H1 (cell line): ENCODE measurements around the gene SMAD6. TPM values are rescaled to one million over a fixed set of nuclear protein-coding genes. Genes with fewer than 3 reads are reported as not detected.

ENCODE experiments used
- CTCF ChIA-PET: fragments of 300-600 bp; sonication (Branson Sonifier 250); formaldehyde crosslinking; loops from one replicate; lab custom pipeline; 2021; ENCODE audit not compliant: partially characterized antibody; lab: Charles Lee
- POLR2A ChIA-PET: fragments of 300-600 bp; sonication (Branson Sonifier 250); formaldehyde crosslinking; loops from one replicate; lab custom pipeline; 2021; ENCODE audit warnings: inconsistent platforms; ENCODE audit not compliant: partially characterized antibody; lab: Charles Lee
- DNase-seq, 2 experiments: peaks; one replicate each; pipeline versions ENCODE4 v3.0.0 to v3.0.0-alpha.2; 2010 to 2022; ENCODE audit warnings: low spot score in 2 of 2, low read depth in 1 of 2, mixed read lengths in 1 of 2
- FAIRE-seq: peaks from 2 replicates; lab custom pipeline; 2011; peaks lifted over from hg19 to GRCh38; lab: Jason Lieb, UNC
- H2AFZ ChIP-seq: 2 replicates; pipeline ENCODE4 v1.8.1; 2012; ENCODE audit warnings: low read length, inconsistent platforms
- H2AK5ac ChIP-seq: 2 replicates; pipeline ENCODE4 v1.6.1; 2013; ENCODE audit warnings: low read depth, low read length
- H2BK120ac ChIP-seq: replicated peaks from 2 replicates; pipeline ENCODE3; 2013; ENCODE audit warnings: low read depth, low read length, inconsistent platforms
- H2BK12ac ChIP-seq: 2 replicates; pipeline ENCODE4 v1.6.1; 2013; ENCODE audit warnings: low read depth, low read length
- H2BK15ac ChIP-seq: 2 replicates; pipeline ENCODE4 v1.6.1; 2013; ENCODE audit warnings: low read length
- H2BK20ac ChIP-seq: 2 replicates; pipeline ENCODE4 v1.6.1; 2013; ENCODE audit warnings: low read length
- H2BK5ac ChIP-seq: 2 replicates; pipeline ENCODE4 v1.6.1; 2013; ENCODE audit warnings: low read depth, low read length
- H3K14ac ChIP-seq: 2 replicates; pipeline ENCODE4 v1.6.1; 2013; ENCODE audit warnings: inconsistent platforms; ENCODE audit not compliant: insufficient read length
- H3K18ac ChIP-seq: 2 replicates; pipeline ENCODE4 v1.6.1; 2013; ENCODE audit warnings: low read length; ENCODE audit errors: extremely low read depth
- H3K23ac ChIP-seq: 2 replicates; pipeline ENCODE4 v1.6.1; 2013; ENCODE audit warnings: inconsistent platforms; ENCODE audit not compliant: insufficient read length
- H3K23me2 ChIP-seq: 2 replicates; pipeline ENCODE4 v1.6.1; 2013; ENCODE audit warnings: low read depth, low read length
- H3K27ac ChIP-seq: 2 replicates; pipeline ENCODE4 v1.6.1; 2011; ENCODE audit warnings: low read depth, low read length, inconsistent platforms
- H3K27me3 ChIP-seq, 4 experiments: replicated peaks in 1 of 4; 1 replicate in 1 of 4; 2 replicates in 3 of 4; pipeline versions ENCODE4 v1.6.1 to v1.8.1; 2011 to 2013; ENCODE audit warnings: low read length in 3 of 4, mild to moderate bottlenecking in 3 of 4, inconsistent platforms in 2 of 4, mixed read lengths in 2 of 4, moderate library complexity in 1 of 4; ENCODE audit not compliant: control insufficient read depth in 3 of 4, insufficient read depth in 3 of 4; ENCODE audit errors: extremely low read depth in 1 of 4
- H3K36me3 ChIP-seq, 4 experiments: 2 replicates each; pipeline versions ENCODE4 v1.6.1 to v1.8.1; 2011 to 2013; ENCODE audit warnings: mild to moderate bottlenecking in 4 of 4, low read length in 3 of 4, moderate library complexity in 2 of 4, control low read depth in 1 of 4, inconsistent platforms in 1 of 4; ENCODE audit not compliant: insufficient read depth in 4 of 4, control insufficient read depth in 2 of 4
- H3K4ac ChIP-seq: replicated peaks from 2 replicates; pipeline ENCODE3; 2013; ENCODE audit warnings: low read length, low read depth, mixed read lengths, inconsistent platforms; ENCODE audit not compliant: insufficient read length
- H3K4me1 ChIP-seq, 4 experiments: replicated peaks in 1 of 4; 1 replicate in 1 of 4; 2 replicates in 3 of 4; pipeline versions ENCODE4 v1.6.1 to v1.8.1; 2011 to 2013; ENCODE audit warnings: low read length in 3 of 4, inconsistent platforms in 2 of 4, mixed read lengths in 1 of 4; ENCODE audit not compliant: insufficient read depth in 4 of 4, control insufficient read depth in 3 of 4
- H3K4me2 ChIP-seq, 2 experiments: 2 replicates each; pipeline versions ENCODE4 v1.6.1 to v1.8.1; 2011 to 2013; ENCODE audit warnings: low read depth in 2 of 2, low read length in 2 of 2, control low read depth in 1 of 2, inconsistent platforms in 1 of 2, mild to moderate bottlenecking in 1 of 2; ENCODE audit not compliant: insufficient read depth in 1 of 2
- H3K4me3 ChIP-seq, 4 experiments: fragments of 200-600, 300-600 bp in 1 of 4; sonication (generic), shearing (Covaris generic), sonication (Bioruptor Twin) in 1 of 4; 2 replicates each; pipeline versions ENCODE4 v1.5.1 to v1.8.1; 2011 to 2016; ENCODE audit warnings: low read length in 4 of 4, low read depth in 3 of 4, control low read depth in 2 of 4, inconsistent platforms in 2 of 4, mild to moderate bottlenecking in 2 of 4, mixed read lengths in 1 of 4, moderate library complexity in 1 of 4; ENCODE audit not compliant: insufficient read depth in 2 of 4; ENCODE audit errors: extremely low read depth in 1 of 4
- H3K56ac ChIP-seq: replicated peaks from 2 replicates; pipeline ENCODE3; 2013; ENCODE audit warnings: low read depth, mild to moderate bottlenecking, mixed read lengths, low read length, inconsistent platforms; ENCODE audit not compliant: insufficient read length
- H3K79me1 ChIP-seq: 2 replicates; pipeline ENCODE4 v1.6.1; 2013; ENCODE audit warnings: low read depth, low read length, control low read depth
- H3K79me2 ChIP-seq, 2 experiments: 2 replicates each; pipeline versions ENCODE4 v1.6.1 to v1.8.1; 2012 to 2013; ENCODE audit warnings: low read length in 2 of 2, mild to moderate bottlenecking in 2 of 2, inconsistent platforms in 1 of 2; ENCODE audit not compliant: insufficient read depth in 2 of 2, control insufficient read depth in 1 of 2
- H3K9ac ChIP-seq, 4 experiments: replicated peaks in 1 of 4; 1 replicate in 1 of 4; 2 replicates in 3 of 4; pipeline versions ENCODE4 v1.6.1 to v1.8.1; 2011 to 2013; ENCODE audit warnings: low read depth in 3 of 4, low read length in 3 of 4, control low read depth in 2 of 4, mild to moderate bottlenecking in 2 of 4, moderate library complexity in 2 of 4, inconsistent platforms in 1 of 4; ENCODE audit errors: extremely low read depth in 1 of 4
- H3K9me3 ChIP-seq, 2 experiments: 2 replicates each; pipeline versions ENCODE4 v1.6.1 to v1.8.1; 2012 to 2013; ENCODE audit warnings: mild to moderate bottlenecking in 2 of 2, moderate library complexity in 2 of 2, control low read depth in 1 of 2, inconsistent platforms in 1 of 2, low read depth in 1 of 2, low read length in 1 of 2, mixed read lengths in 1 of 2; ENCODE audit not compliant: insufficient read depth in 2 of 2
- H4K20me1 ChIP-seq, 2 experiments: replicated peaks in 1 of 2; 2 replicates each; pipeline versions ENCODE3 to v1.8.1; 2011 to 2013; ENCODE audit warnings: inconsistent platforms in 2 of 2, low read length in 2 of 2, mild to moderate bottlenecking in 1 of 2; ENCODE audit not compliant: insufficient read depth in 2 of 2, control insufficient read depth in 1 of 2
- H4K5ac ChIP-seq: 2 replicates; pipeline ENCODE4 v1.6.1; 2013; ENCODE audit warnings: low read length, low read depth, mixed read lengths, inconsistent platforms; ENCODE audit not compliant: insufficient read length
- H4K8ac ChIP-seq: 2 replicates; pipeline ENCODE4 v1.8.0; 2013; ENCODE audit warnings: mild to moderate bottlenecking, moderate library complexity, low read length, inconsistent platforms; ENCODE audit not compliant: insufficient read depth; ENCODE audit errors: extremely low read depth
- H4K91ac ChIP-seq: replicated peaks from 2 replicates; pipeline ENCODE3; 2013; ENCODE audit warnings: low read length, mixed read lengths, inconsistent platforms; ENCODE audit not compliant: insufficient read length
- BACH1 ChIP-seq: IDR thresholded peaks from 2 replicates; pipeline ENCODE4 v1.6.1; 2012; ENCODE audit warnings: low read length, improper control_type of control experiment
- CTBP2 ChIP-seq: IDR thresholded peaks from 2 replicates; pipeline ENCODE4 v1.7.0; 2011; ENCODE audit warnings: borderline replicate concordance, mild to moderate bottlenecking, moderate library complexity, mixed read lengths, low read length; ENCODE audit not compliant: insufficient read depth, insufficient read length
- GABPA ChIP-seq: IDR thresholded peaks from 2 replicates; pipeline ENCODE4 v1.6.1; 2011; ENCODE audit warnings: mild to moderate bottlenecking, low read length, moderate library complexity, borderline replicate concordance; ENCODE audit not compliant: insufficient read depth
- JUND ChIP-seq: IDR thresholded peaks from 2 replicates; pipeline ENCODE4 v1.6.1; 2011; ENCODE audit warnings: mild to moderate bottlenecking, improper control_type of control experiment, low read length
- KDM1A ChIP-seq: fragments of 200-600, 300-600 bp; sonication (generic); IDR thresholded peaks from 2 replicates; pipeline ENCODE4 v1.7.1; 2016; ENCODE audit warnings: mild to moderate bottlenecking, low read length, borderline replicate concordance
- KDM4A ChIP-seq: IDR thresholded peaks from one replicate; pipeline ENCODE4 v1.7.1; 2012; ENCODE audit warnings: low read depth, mild to moderate bottlenecking, moderate library complexity, low read length, inconsistent platforms; ENCODE audit not compliant: severe bottlenecking
- PHF8 ChIP-seq: fragments of 200-600 bp; sonication (generic); conservative IDR thresholded peaks from 2 replicates; pipeline ENCODE4 v1.7.1; 2012; ENCODE audit warnings: low read depth, mild to moderate bottlenecking, inconsistent platforms, low read length, moderate library complexity
- POLR2A ChIP-seq, 2 experiments: IDR thresholded peaks; 1 replicate in 1 of 2; 2 replicates in 1 of 2; pipeline ENCODE4 v1.6.1; 2011; ENCODE audit warnings: low read depth in 2 of 2, low read length in 2 of 2, mild to moderate bottlenecking in 2 of 2; ENCODE audit errors: control extremely low read depth in 1 of 2
- RNF2 ChIP-seq: fragments of 200-900, 300-1000 bp; sonication (generic); IDR thresholded peaks from 2 replicates; pipeline ENCODE4 v1.7.1; 2016; ENCODE audit warnings: borderline replicate concordance, low read depth, mild to moderate bottlenecking, antibody characterized with exemption, low read length; ENCODE audit not compliant: poor library complexity, severe bottlenecking; ENCODE audit errors: missing control alignments
- SP4 ChIP-seq: IDR thresholded peaks from 2 replicates; pipeline ENCODE4 v1.6.1; 2012; ENCODE audit warnings: low read length, inconsistent platforms
- SRF ChIP-seq: IDR thresholded peaks from 2 replicates; pipeline ENCODE4 v1.6.1; 2011; ENCODE audit warnings: mild to moderate bottlenecking, low read depth, low read length, moderate library complexity
- SUZ12 ChIP-seq: fragments of 200-600 bp; sonication (generic); IDR thresholded peaks from 2 replicates; pipeline ENCODE4 v1.6.1; 2012; ENCODE audit warnings: mild to moderate bottlenecking, inconsistent platforms, low read length, moderate library complexity, mixed read lengths
- TEAD4 ChIP-seq: IDR thresholded peaks from 2 replicates; pipeline ENCODE4 v1.6.1; 2012; ENCODE audit warnings: low read depth, low read length, inconsistent platforms, mixed read lengths
- WGBS, 2 experiments: shearing (Covaris generic) in 1 of 2; methylation state at CpG; one replicate each; pipeline versions ENCODE4 v1.1.6 to v1.1.7; 2013 to 2015; ENCODE audit warnings: low lambda C conversion rate in 2 of 2, mixed read lengths in 2 of 2, inconsistent platforms in 1 of 2, low coverage in 1 of 2, missing lambda C conversion rate in 1 of 2; ENCODE audit not compliant: insufficient replicate concordance in 2 of 2, insufficient coverage in 1 of 2, insufficient read length in 1 of 2; ENCODE audit errors: extremely low coverage in 1 of 2, missing lambda C conversion rate in 1 of 2; 5-methylcytosine and 5-hydroxymethylcytosine counted together
- polyA plus RNA-seq, 7 experiments: library from polyadenylated mRNA; depleted of rRNA in 3 of 7; stranded (reverse) in 5 of 7; unstranded in 2 of 7; fragments of >200 nt in 5 of 7; fragments of 200-250 nt in 2 of 7; gene quantifications; 1 replicate in 5 of 7; 2 replicates in 1 of 7; 4 replicates in 1 of 7; pipeline versions ENCODE4 v1.2.1 to v1.2.3, GENCODE V29; 2011 to 2013; ENCODE audit warnings: missing spikeins in 2 of 7, mixed read lengths in 2 of 7
- total RNA-seq: library from RNA; stranded (reverse); fragmentation: NEBNext Ultra II Directional; extraction: Animal tissue kit (Norgen Biotek cat#: 25700); gene quantifications from 2 replicates; pipeline ENCODE4 v1.2.1, GENCODE V29; 2021

Gene SMAD6
- total and polyA plus RNA-seq, 2 of the 8 experiments (the other 6 are each of a cell fraction or from before 2014, with no cell fraction given) = 1.8 to 7.0 TPM

GRCh38 chr15:66740802-66741201 lies 38.8 kb downstream of the SMAD6 start:
- H2BK15ac ChIP-seq = no peak overlapping the region
- no peaks in the 10 kb centered on the region for H4K20me1 ChIP-seq
- no peak for DNase-seq
- H3K36me3 ChIP-seq = no peaks in the 10 kb centered on the region
- H2AK5ac ChIP-seq = no peak overlapping the region
- H3K56ac ChIP-seq = no peak overlapping the region
- H3K27ac ChIP-seq = no peak overlapping the region
- H3K4me1 ChIP-seq = peaks cover 0 to 12% (median 2%) of the 10 kb centered on the region in 4 experiments; a peak in 6 of 7 replicates
- no peaks in the 10 kb centered on the region for H3K23me2 ChIP-seq
- H2BK5ac ChIP-seq = no peak overlapping the region
- no peak overlapping the region for H3K9ac ChIP-seq
- H3K4ac ChIP-seq = no peak overlapping the region
- H3K79me1 ChIP-seq = 0 out of 2 replicates have a peak, but pooled peaks cover 2% of the 10 kb centered on the region
- CTCF ChIA-PET = interaction anchor here (0.7 to 1.5 kb wide), 9 partner anchors 9 to 152 kb away, joined by 3 to 5 read pairs (median 4); no protein-coding TSS in a partner anchor
- no peak for TF ChIP-seq KDM4A
- no peak for TF ChIP-seq SRF
- no peak for TF ChIP-seq BACH1
- TF ChIP-seq TEAD4 = no peak
- no peak for TF ChIP-seq CTBP2
- TF ChIP-seq JUND = no peak
- no peak for TF ChIP-seq GABPA
- TF ChIP-seq SUZ12 = no peak
- no peak for TF ChIP-seq POLR2A (IDR thresholded peaks at IDR 0.05; ENCODE audit: control extremely low read depth in 1 of 2, low read depth in 2 of 2, low read length in 2 of 2)
- TF ChIP-seq PHF8 = no peak
- TF ChIP-seq RNF2 = no peak
- no peak for TF ChIP-seq KDM1A
- TF ChIP-seq SP4 = no peak
- H3K79me2 ChIP-seq = no peaks in the 10 kb centered on the region
- H3K9me3 ChIP-seq = no peaks in the 10 kb centered on the region
- H2BK120ac ChIP-seq = no peak overlapping the region
- POLR2A ChIA-PET = no interaction called here
- no peak overlapping the region for H2AFZ ChIP-seq
- H4K5ac ChIP-seq = no peak overlapping the region
- no peak overlapping the region for H4K91ac ChIP-seq
- no peak overlapping the region for H3K23ac ChIP-seq
- no peak overlapping the region for H4K8ac ChIP-seq
- no peak overlapping the region for H3K14ac ChIP-seq
- no peak overlapping the region; a peak in 1 of 8 replicates for H3K4me3 ChIP-seq
- no peak overlapping the region for H3K18ac ChIP-seq
- FAIRE-seq = no peak
- H2BK12ac ChIP-seq = no peak overlapping the region
- WGBS, 2 experiments = 91% methylated on average over 8 of the region's 8 CpGs; no CpG with 5 or more reads in 1 of the 2 experiments
- no peak overlapping the region for H2BK20ac ChIP-seq
- H3K4me2 ChIP-seq = no peak overlapping the region
- H3K27me3 ChIP-seq = no peaks in the 10 kb centered on the region
